Cerebellar cortex (tissue), 1 donor: Measurements from ENCODE around the gene RNF152.
"Not testable (repeated sequence)": the region's sequence is repeated elsewhere in the genome, so short reads cannot be mapped to it uniquely, and the experiment has no call there.

Source experiments
- DNase-seq: peaks from one replicate; pipeline ENCODE4 v3.0.0-alpha.2; 2015; ENCODE audit warnings: low spot score

RNF152 gene

DNA sequence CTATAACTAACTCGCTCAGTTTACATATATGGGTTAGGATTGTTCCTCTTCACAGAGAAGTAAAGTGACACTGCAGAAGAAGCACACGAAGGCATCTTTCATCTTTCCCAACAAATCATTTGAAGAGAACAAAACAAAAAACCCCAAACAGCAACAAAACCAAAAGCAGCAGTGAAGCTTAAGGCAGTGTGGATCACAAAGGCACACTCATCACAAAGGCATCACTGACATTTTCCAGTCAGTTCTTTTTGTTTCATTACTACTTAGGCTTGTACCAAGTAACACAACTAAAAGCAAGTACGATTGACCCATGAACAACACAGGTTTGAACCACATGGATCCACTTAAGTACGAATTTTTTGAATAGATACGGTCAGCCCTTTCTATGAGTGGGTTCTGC lies 75.7 kb downstream of the RNF152 start:
- no peak for DNase-seq

DNA sequence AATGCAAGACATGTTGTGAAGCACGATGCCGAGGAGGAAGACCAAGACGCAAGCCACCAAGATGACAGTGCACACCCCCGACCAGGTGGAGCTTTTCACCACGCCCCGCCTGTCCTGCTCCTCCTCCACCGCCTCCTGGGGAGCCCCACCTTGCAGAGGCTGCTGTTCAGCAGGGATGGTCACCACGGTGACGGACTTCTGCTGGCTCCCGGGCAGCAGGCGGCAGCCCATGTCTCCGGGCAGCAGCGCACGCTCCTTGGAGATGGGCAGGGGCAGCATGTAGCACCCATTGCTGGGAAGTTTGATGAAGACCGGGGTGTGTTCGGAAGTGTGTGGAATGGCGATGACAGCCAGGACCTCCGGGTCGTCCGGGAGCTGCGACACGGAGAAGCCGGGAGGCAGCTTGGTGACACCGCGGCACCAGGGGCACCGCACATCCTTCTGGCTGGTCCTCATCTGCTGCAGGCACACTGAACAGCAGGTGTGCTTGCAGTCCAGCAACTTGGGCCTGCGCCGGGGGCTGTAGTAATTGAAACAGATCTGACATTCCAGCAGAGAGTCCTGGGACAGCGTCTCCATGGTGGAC lies 76.8 kb downstream of the RNF152 start:
- no peak for DNase-seq

GRCh38 chr18:61808286-61808685 lies 84.5 kb downstream of the RNF152 start:
- DNase-seq, result no peak

- no peak for DNase-seq
Measured at GRCh38 chr18:61803393-61803792, 89.4 kb downstream of the RNF152 start.

- DNase-seq, result no peak
Measured at GRCh38 chr18:61797696-61798590, 94.9 kb downstream of the RNF152 start.

- no peak for DNase-seq
Measured at GRCh38 chr18:61791031-61791430, 101.8 kb downstream of the RNF152 start.

GRCh38 chr18:61787011-61787670 lies 105.7 kb downstream of the RNF152 start:
- not testable (repeated sequence) for DNase-seq

- DNase-seq, result no peak
Measured at GRCh38 chr18:61785588-61785987, 107.2 kb downstream of the RNF152 start.

- DNase-seq, result no peak
Measured at GRCh38 chr18:61784834-61785233, 108.0 kb downstream of the RNF152 start.

DNA sequence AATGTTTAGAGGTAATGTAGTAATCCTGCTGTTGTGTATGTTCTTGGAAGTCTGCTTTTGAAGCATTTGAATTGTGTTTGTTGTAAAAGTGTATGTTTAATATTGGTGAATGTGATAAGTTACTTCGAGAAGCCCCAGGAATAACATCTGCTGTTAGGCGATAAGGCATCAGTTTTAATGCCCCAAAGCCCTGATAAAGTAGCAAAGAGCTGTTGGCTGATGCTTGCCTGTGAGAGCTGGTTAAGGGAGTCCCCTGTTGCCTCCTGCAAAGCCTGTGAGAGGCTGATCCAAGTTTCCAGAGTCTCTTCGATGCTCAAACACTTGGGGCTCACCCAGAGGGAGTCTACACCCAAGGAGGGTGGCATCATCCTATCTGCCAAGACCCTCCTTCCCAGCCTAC lies 110.3 kb downstream of the RNF152 start:
- DNase-seq, result no peak

GRCh38 chr18:61776201-61776600 lies 116.6 kb downstream of the RNF152 start:
- not testable (repeated sequence) for DNase-seq

DNA sequence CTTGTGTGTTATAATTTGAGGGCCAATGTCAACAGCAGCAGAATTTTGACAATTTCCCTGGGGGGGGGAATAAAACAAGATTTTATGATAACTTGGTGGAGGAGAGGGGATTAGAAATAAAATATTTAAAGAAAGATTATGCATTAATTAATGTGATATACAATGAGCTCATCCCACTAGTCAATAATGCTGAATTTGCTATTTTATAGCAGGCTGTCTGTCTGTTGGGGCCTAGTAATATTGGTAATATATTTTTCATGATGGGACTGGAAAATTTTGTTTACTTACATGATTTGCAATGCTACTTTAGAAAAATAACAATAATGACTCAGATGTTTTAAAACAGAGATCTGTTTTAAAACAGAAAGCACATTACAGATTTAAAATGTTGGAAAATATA lies 118.0 kb downstream of the RNF152 start:
- DNase-seq, result no peak

DNA sequence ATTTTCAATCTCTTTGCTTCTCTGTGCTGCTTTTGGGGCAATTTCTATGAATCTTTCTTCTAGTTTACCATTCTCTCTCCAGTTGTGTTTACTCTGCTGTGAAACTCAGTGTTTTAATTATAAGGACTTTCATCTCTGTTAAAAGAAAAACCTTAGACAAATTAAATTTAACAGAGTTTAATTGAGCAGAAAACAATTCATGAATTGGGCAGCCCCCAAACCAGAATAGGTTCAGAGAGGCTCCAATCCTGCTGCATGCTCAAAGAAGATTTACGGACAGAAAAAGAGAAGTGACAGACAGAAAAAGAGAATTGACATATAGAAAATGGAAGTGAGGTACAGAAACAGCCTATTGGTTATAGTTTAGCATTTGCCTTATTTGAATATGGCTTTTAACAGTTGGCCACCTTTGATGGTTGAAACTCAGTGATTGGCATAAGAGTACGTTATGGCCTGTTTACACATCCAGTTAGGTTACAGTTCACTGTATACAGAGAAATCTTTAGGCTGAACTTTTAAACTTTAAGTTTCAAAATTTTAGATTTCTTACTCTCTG lies 120.4 kb downstream of the RNF152 start:
- no peak for DNase-seq

DNA sequence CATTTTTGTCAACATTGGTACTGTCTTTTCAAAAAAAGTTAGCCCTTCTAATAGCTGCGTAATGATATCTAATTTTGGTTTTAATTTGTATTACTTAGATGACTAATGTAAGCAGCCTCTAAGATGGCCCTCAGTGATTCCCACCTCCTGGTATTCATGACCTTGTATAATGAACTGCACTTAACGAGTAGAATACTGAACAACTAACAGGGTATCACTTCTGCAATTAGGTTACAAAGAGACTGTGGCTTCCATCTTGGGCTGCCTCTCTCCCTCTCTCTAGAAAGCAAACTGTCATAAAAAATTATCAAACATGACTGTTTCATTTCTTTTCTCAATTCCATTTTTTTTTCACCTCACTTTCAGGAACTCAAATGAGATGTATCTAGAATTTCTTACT lies 120.9 kb downstream of the RNF152 start:
- DNase-seq, result no peak

- no peak for DNase-seq
Measured at GRCh38 chr18:61770279-61770678, 122.5 kb downstream of the RNF152 start.

DNA sequence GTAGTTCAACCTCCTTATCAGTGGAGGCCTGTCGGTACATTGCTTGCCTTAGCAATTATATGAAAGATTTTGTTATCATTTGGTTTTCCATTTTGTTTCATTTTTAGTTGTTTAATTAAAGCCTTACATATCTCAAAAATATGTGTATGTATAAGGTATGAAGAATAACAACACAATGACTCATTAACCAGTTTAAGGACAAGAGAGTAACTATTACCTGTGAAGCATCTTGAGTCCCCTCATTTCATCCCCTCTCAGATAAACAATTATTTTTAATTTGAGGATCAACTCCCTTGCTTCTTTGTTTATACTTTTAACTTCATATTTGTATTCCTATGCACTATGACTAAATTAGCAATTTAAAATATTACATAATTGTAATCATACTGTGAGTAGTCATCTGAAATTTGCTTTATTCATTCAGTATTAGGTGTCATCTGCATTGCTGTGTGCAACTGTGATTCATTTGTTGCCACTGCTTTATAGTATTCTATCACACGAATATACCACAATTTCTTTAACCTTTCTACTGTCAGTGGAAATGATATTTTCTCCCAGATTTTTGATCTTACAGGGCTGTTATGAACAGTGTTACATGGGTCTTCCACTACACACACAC lies 126.4 kb downstream of the RNF152 start:
- DNase-seq, result no peak

GRCh38 chr18:61765097-61765496 lies 127.7 kb downstream of the RNF152 start:
- DNase-seq, result no peak

GRCh38 chr18:61764381-61764780 lies 128.4 kb downstream of the RNF152 start:
- no peak for DNase-seq

DNA sequence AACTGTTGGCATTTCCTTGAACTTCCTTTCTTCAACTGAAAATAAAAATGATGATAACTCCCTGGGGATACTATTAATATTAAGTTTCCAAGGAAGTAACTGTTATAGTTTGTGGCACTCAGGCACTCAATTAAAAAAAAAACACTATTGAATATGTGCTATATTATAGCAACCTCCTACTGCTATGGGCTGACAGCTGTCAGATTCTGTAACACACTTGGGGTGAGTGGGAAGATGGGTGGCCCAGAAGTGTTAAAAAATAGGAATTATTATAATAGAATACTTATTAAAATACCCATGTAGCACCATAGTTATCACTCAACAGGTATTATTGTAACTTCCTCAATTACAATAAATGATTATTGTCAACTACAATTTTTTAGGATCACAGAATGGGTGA lies 130.9 kb downstream of the RNF152 start:
- no peak for DNase-seq
